ENCODE results near the gene SLC35F1. TPM values are rescaled to one million over a fixed set of nuclear protein-coding genes. Genes with fewer than 3 reads are reported as not detected.

Gene SLC35F1
- total RNA-seq, 1 experiment from 2014 or later: not detected

DNA sequence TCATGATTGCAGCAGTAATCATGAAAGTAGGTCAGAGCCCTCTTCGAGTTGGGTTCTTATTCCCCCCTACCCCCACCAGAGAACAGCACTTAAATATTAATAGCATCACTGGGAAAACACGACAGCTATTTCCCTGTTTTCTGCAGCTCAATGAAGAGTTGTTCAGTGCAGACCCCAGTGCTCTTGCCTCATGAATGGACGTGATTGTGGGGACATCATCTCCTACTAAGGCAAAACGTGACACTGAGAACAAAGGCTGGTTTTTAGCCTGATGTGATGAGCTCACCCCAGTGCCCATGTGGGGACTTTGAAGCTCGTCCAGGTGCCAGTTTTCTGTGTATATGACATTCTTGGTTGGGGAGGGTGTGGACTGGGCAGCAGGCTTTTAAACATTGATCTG lies 105.9 kb downstream of the SLC35F1 start:
- no peaks in the 10 kb centered on the region for H3K9me3 Mint-ChIP-seq (ENCODE audit: unreplicated experiment)
- no peak overlapping the region for H3K4me3 Mint-ChIP-seq (ENCODE audit: unreplicated experiment)
- ChIA-PET POLR2A (no interaction called here), CTCF (interaction anchor here (0.6 kb wide), 1 partner anchor 1044 kb away, joined by 3 read pairs; no protein-coding TSS in a partner anchor)
- H3K4me1 Mint-ChIP-seq (ENCODE audit: insufficient read depth, unreplicated experiment): no peaks in the 10 kb centered on the region
- no TSS peak for BruUV-seq (replicated peaks)
- TF ChIP-seq, protein P1, sequence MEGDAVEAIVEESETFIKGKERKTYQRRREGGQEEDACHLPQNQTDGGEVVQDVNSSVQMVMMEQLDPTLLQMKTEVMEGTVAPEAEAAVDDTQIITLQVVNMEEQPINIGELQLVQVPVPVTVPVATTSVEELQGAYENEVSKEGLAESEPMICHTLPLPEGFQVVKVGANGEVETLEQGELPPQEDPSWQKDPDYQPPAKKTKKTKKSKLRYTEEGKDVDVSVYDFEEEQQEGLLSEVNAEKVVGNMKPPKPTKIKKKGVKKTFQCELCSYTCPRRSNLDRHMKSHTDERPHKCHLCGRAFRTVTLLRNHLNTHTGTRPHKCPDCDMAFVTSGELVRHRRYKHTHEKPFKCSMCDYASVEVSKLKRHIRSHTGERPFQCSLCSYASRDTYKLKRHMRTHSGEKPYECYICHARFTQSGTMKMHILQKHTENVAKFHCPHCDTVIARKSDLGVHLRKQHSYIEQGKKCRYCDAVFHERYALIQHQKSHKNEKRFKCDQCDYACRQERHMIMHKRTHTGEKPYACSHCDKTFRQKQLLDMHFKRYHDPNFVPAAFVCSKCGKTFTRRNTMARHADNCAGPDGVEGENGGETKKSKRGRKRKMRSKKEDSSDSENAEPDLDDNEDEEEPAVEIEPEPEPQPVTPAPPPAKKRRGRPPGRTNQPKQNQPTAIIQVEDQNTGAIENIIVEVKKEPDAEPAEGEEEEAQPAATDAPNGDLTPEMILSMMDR (IDR thresholded peaks at IDR 0.05; ENCODE audit: unreplicated experiment): no peak
- H3K36me3 Mint-ChIP-seq (ENCODE audit: insufficient read depth, unreplicated experiment): no peaks in the 10 kb centered on the region
- no peak overlapping the region for H3K27ac Mint-ChIP-seq (ENCODE audit: low read depth, unreplicated experiment)
- no peak for DNase-seq (ENCODE audit: unreplicated experiment)
- intact Hi-C loops (cut with micrococcal nuclease): no loop called here
- H3K27me3 Mint-ChIP-seq (ENCODE audit: insufficient read depth, unreplicated experiment): peaks cover 24% of the 10 kb centered on the region

DNA sequence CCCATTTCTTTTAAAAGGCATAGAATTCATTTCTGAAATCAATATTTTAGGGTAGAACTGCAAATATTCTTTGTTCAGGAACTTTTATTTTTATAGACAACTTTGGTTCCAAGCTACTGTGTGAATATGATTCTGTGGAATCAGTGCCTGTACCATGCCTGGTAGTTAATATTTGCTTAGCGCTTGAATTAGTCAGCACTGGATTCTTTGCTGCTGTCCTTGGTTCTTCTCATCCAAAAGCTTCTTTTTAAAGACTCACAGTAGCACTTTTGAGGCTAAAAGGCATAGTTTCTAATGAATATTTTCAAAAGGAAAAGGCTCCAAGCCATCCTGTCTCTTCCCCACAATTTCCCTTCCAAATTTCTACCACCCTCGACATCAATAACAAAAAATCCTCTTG lies 109.5 kb downstream of the SLC35F1 start:
- intact Hi-C loops (cut with micrococcal nuclease): no loop called here
- Mint-ChIP-seq H3K4me1 (ENCODE audit: insufficient read depth, unreplicated experiment) (no peaks in the 10 kb centered on the region), H3K27ac (ENCODE audit: low read depth, unreplicated experiment) (no peak overlapping the region), H3K27me3 (ENCODE audit: insufficient read depth, unreplicated experiment) (peaks cover 24% of the 10 kb centered on the region), H3K36me3 (ENCODE audit: insufficient read depth, unreplicated experiment) (no peaks in the 10 kb centered on the region), H3K9me3 (ENCODE audit: unreplicated experiment) (no peaks in the 10 kb centered on the region), H3K4me3 (ENCODE audit: unreplicated experiment) (no peak overlapping the region)
- DNase-seq (ENCODE audit: unreplicated experiment): no peak
- TF ChIP-seq, protein P1 (IDR thresholded peaks at IDR 0.05; ENCODE audit: unreplicated experiment): no peak
- POLR2A ChIA-PET: no interaction called here
- CTCF ChIA-PET: interaction anchor here (2.2 kb wide), 1 partner anchor 41 kb away, joined by 5 read pairs; no protein-coding TSS in a partner anchor
- BruUV-seq (replicated peaks): no TSS peak

DNA sequence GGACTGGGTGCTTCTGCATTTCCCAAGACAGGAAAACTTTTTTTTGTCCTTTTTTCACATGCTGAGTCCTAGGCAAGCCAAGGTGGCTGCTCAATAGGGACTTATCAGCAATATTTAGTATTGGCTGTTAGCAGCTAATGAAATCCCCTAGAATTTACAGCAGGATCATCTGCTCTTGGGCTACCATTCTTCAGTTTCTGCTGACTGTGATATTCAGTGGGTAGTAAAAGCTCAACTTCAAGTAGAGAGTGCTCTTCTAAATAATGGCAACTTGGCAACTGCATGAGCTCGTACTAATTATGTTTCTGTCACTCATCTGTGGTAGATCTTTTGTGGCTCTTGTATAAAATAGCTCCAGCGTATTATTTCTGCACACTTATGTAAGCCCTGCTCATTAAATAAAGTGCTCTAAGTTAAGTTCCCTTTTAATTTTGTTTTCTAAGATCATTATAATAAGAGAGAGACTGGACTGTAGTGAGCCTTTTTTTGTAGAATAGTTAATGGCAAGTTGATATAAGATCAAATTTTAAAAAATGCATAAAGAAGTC lies 110.3 kb downstream of the SLC35F1 start:
- peaks cover 31% of the 10 kb centered on the region for H3K27me3 Mint-ChIP-seq (ENCODE audit: insufficient read depth, unreplicated experiment)
- no peak overlapping the region for H3K27ac Mint-ChIP-seq (ENCODE audit: low read depth, unreplicated experiment)
- H3K4me3 Mint-ChIP-seq (ENCODE audit: unreplicated experiment): no peak overlapping the region
- TF ChIP-seq, protein P1 (IDR thresholded peaks at IDR 0.05; ENCODE audit: unreplicated experiment): no peak
- BruUV-seq (replicated peaks): no TSS peak
- no peaks in the 10 kb centered on the region for H3K9me3 Mint-ChIP-seq (ENCODE audit: unreplicated experiment)
- no peaks in the 10 kb centered on the region for H3K4me1 Mint-ChIP-seq (ENCODE audit: insufficient read depth, unreplicated experiment)
- H3K36me3 Mint-ChIP-seq (ENCODE audit: insufficient read depth, unreplicated experiment): no peaks in the 10 kb centered on the region
- ChIA-PET POLR2A (no interaction called here), CTCF (interaction anchor here (0.7 kb wide), 1 partner anchor 14 kb away, joined by 4 read pairs; no protein-coding TSS in a partner anchor)
- no peak for DNase-seq (ENCODE audit: unreplicated experiment)
- intact Hi-C loops (cut with micrococcal nuclease): no loop called here

DNA sequence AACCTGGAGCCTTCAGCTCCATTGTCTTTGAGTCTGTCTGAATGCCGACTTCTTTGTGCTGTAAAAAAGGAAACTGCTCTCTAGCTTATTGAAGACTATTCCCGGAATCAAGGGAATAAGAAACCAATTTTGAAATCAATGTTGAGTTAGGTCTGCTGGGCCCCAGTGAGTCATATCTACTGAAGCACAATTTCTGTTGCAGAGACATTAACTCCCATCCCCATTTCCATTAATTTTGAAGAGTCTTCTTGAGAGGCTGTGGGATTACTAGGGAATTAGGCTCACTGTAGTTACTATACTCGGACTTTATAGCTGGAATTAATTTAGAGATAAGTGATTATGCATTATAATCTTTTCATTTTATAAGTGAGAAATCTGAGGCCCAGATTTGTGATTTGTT lies 116.7 kb downstream of the SLC35F1 start:
- POLR2A ChIA-PET: no interaction called here
- no peak overlapping the region for H3K4me3 Mint-ChIP-seq (ENCODE audit: unreplicated experiment)
- CTCF ChIA-PET: interaction anchor here (1.0 kb wide), 1 partner anchor 46 kb away, joined by 3 read pairs; no protein-coding TSS in a partner anchor
- H3K9me3 Mint-ChIP-seq (ENCODE audit: unreplicated experiment): no peaks in the 10 kb centered on the region
- intact Hi-C loops (cut with micrococcal nuclease): loop anchor here (1.0 kb wide), 1 partner anchor 10 kb away; no protein-coding TSS in a partner anchor
- H3K27ac Mint-ChIP-seq (ENCODE audit: low read depth, unreplicated experiment): no peak overlapping the region
- TF ChIP-seq, protein P1 (IDR thresholded peaks at IDR 0.05; ENCODE audit: unreplicated experiment): no peak
- H3K36me3 Mint-ChIP-seq (ENCODE audit: insufficient read depth, unreplicated experiment): no peaks in the 10 kb centered on the region
- H3K4me1 Mint-ChIP-seq (ENCODE audit: insufficient read depth, unreplicated experiment): no peaks in the 10 kb centered on the region
- H3K27me3 Mint-ChIP-seq (ENCODE audit: insufficient read depth, unreplicated experiment): peaks cover 22% of the 10 kb centered on the region
- DNase-seq (ENCODE audit: unreplicated experiment): no peak
- BruUV-seq (replicated peaks): no TSS peak
